ENCODE results near the gene SMU1.

DNA sequence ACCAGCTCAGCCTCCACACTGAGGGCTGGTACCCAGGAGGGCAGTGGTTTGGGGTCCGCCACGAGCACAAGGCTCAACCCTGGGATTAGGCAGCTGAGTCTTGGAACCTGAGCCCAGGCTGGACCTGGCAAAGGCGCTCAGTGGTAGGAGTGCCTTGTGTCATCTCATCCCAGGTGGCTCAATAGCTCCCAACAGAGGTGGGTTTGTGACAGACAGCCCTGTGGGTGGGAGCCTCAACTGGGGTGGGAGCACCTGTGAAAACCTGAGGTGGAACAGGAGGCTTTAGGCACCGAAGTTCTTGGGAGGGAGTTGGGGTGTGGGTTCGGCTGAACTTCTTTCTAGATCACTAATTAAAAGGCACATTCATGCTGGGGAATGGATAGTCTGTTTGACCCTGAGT, 35.2 kb upstream of the SMU1 start:
- TF ChIP-seq POLR2A (IDR thresholded peaks at IDR 0.05) (no peak), POLR2AphosphoS5 (IDR thresholded peaks at IDR 0.05) (no peak)
- TF ChIP-seq, protein P1, sequence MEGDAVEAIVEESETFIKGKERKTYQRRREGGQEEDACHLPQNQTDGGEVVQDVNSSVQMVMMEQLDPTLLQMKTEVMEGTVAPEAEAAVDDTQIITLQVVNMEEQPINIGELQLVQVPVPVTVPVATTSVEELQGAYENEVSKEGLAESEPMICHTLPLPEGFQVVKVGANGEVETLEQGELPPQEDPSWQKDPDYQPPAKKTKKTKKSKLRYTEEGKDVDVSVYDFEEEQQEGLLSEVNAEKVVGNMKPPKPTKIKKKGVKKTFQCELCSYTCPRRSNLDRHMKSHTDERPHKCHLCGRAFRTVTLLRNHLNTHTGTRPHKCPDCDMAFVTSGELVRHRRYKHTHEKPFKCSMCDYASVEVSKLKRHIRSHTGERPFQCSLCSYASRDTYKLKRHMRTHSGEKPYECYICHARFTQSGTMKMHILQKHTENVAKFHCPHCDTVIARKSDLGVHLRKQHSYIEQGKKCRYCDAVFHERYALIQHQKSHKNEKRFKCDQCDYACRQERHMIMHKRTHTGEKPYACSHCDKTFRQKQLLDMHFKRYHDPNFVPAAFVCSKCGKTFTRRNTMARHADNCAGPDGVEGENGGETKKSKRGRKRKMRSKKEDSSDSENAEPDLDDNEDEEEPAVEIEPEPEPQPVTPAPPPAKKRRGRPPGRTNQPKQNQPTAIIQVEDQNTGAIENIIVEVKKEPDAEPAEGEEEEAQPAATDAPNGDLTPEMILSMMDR (IDR thresholded peaks at IDR 0.05): no peak
